Endodermal cell (in vitro differentiated cells): ENCODE results near the gene TIGD6. TPM values are rescaled to one million over a fixed set of nuclear protein-coding genes. Genes with fewer than 3 reads are reported as not detected.

Experiments
- DNase-seq: peaks from one replicate; pipeline ENCODE4 v3.0.0-alpha.2; 2017
- H3K27ac ChIP-seq: 2 replicates; pipeline ENCODE4 v1.5.1; 2013; ENCODE audit warnings: mild to moderate bottlenecking, low read depth, low read length, moderate library complexity
- H3K27me3 ChIP-seq: 2 replicates; pipeline ENCODE4 v1.6.1; 2013; ENCODE audit warnings: mild to moderate bottlenecking, low read length, moderate library complexity; ENCODE audit not compliant: insufficient read depth, control insufficient read depth, poor library complexity, severe bottlenecking
- H3K36me3 ChIP-seq: 2 replicates; pipeline ENCODE4 v1.7.0; 2013; ENCODE audit warnings: mild to moderate bottlenecking, low read length, moderate library complexity; ENCODE audit not compliant: control insufficient read depth, insufficient read depth
- H3K4me1 ChIP-seq: one replicate; pipeline ENCODE4 v1.7.0; 2013; ENCODE audit warnings: low read length; ENCODE audit not compliant: control insufficient read depth, insufficient read depth
- H3K4me3 ChIP-seq: 2 replicates; pipeline ENCODE4 v1.5.1; 2013; ENCODE audit warnings: mild to moderate bottlenecking, low read length, moderate library complexity
- H3K9ac ChIP-seq: 2 replicates; pipeline ENCODE4 v1.6.1; 2013; ENCODE audit warnings: mild to moderate bottlenecking, low read length, moderate library complexity; ENCODE audit not compliant: poor library complexity, severe bottlenecking; ENCODE audit errors: extremely low read depth
- H3K9me3 ChIP-seq: 2 replicates; pipeline ENCODE4 v1.6.1; 2013; ENCODE audit warnings: mild to moderate bottlenecking, low read length, moderate library complexity; ENCODE audit not compliant: control insufficient read depth
- H3K27ac Mint-ChIP-seq: 2 replicates; pipeline ENCODE4 v1.8.0; 2020; ENCODE audit warnings: mixed read lengths
- H3K27me3 Mint-ChIP-seq: 2 replicates; pipeline ENCODE4 v1.8.0; 2021; ENCODE audit warnings: mild to moderate bottlenecking, mixed read lengths; ENCODE audit not compliant: insufficient read depth
- H3K36me3 Mint-ChIP-seq: 2 replicates; pipeline ENCODE4 v1.8.0; 2020; ENCODE audit warnings: low read depth, mixed read lengths
- H3K4me1 Mint-ChIP-seq: 2 replicates; pipeline ENCODE4 v1.8.0; 2020; ENCODE audit warnings: mixed read lengths
- H3K4me3 Mint-ChIP-seq: 2 replicates; pipeline ENCODE4 v1.8.0; 2020; ENCODE audit warnings: mild to moderate bottlenecking, moderate library complexity, mixed read lengths
- H3K9me3 Mint-ChIP-seq: 2 replicates; pipeline ENCODE4 v1.8.0; 2020; ENCODE audit warnings: mild to moderate bottlenecking, mixed read lengths
- CTCF ChIP-seq: fragments of 200-600 bp; sonication (generic); conservative IDR thresholded peaks from 2 replicates; pipeline ENCODE4 v1.5.0; 2021; ENCODE audit warnings: antibody characterized with exemption, mild to moderate bottlenecking
- WGBS, 2 experiments: methylation state at CpG; one replicate each; pipeline versions ENCODE4 v1.1.5 to v1.1.7; 2013; ENCODE audit warnings: missing lambda C conversion rate in 2 of 2, mixed read lengths in 1 of 2; ENCODE audit not compliant: insufficient coverage in 1 of 2, insufficient read length in 1 of 2; 5-methylcytosine and 5-hydroxymethylcytosine counted together
- total RNA-seq, 2 donors: library from RNA; stranded (reverse); fragmentation: NEBNext Ultra II Directional in 1 of 2; extraction: Animal tissue kit (Norgen Biotek cat#: 25700) in 1 of 2; gene quantifications; 2 replicates in 1 of 2; 3 replicates in 1 of 2; pipeline ENCODE4 v1.2.1, GENCODE V29; 2021

The TIGD6 gene
- total RNA-seq, 2 donors from 2014 or later: 3.4 to 3.8 TPM

DNA sequence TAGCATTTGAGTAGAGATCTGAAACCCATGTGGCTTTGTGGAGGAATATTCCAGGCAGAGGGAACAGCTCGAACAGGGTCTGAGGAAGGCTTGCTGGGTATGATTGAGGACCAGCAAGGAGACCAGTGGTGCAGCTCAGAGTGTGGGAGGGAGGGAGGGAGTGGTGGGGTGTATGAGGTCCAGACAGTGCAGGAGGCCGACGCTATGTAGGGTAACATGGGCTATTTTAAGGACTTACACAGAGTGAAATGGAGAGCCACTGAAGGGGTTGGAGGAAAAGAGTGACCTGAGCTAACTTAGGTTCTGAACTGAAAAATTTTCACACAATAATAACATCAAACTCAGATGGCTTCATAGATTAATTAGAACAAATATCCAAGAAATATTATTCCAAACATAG, 42.0 kb upstream of the TIGD6 start:
- no peaks in the 10 kb centered on the region for H3K27me3 ChIP-seq
- H3K9ac ChIP-seq: no peak overlapping the region
- H3K36me3 Mint-ChIP-seq: peaks cover 74% of the 10 kb centered on the region
- H3K4me1 Mint-ChIP-seq: no peaks in the 10 kb centered on the region
- WGBS, 2 experiments: 97 to 100% methylated on average over 3 of the region's 3 CpGs
- H3K9me3 Mint-ChIP-seq: no peaks in the 10 kb centered on the region
- no peaks in the 10 kb centered on the region for H3K4me1 ChIP-seq
- no peaks in the 10 kb centered on the region for H3K27me3 Mint-ChIP-seq
- no peak overlapping the region for H3K4me3 Mint-ChIP-seq
- no peak overlapping the region for H3K4me3 ChIP-seq
- no peak for DNase-seq
- no peaks in the 10 kb centered on the region for H3K9me3 ChIP-seq
- no peak for TF ChIP-seq CTCF
- H3K27ac ChIP-seq: no peak overlapping the region
- H3K36me3 ChIP-seq: peaks cover 88% of the 10 kb centered on the region
- H3K27ac Mint-ChIP-seq: no peak overlapping the region

GRCh38 chr5:150038547-150038946, 38.1 kb upstream of the TIGD6 start:
- Histone ChIP-seq H3K9ac (no peak overlapping the region), H3K4me3 (no peak overlapping the region), H3K27ac (no peak overlapping the region), H3K4me1 (no peaks in the 10 kb centered on the region), H3K36me3 (peaks cover 94% of the 10 kb centered on the region), H3K27me3 (no peaks in the 10 kb centered on the region), H3K9me3 (no peaks in the 10 kb centered on the region)
- H3K36me3 Mint-ChIP-seq: peaks cover 66% of the 10 kb centered on the region
- H3K9me3 Mint-ChIP-seq: no peaks in the 10 kb centered on the region
- no peak overlapping the region for H3K27ac Mint-ChIP-seq
- 83 to 97% methylated on average over 1 to 2 of the region's 2 CpGs for WGBS, 2 experiments
- TF ChIP-seq CTCF: no peak
- H3K27me3 Mint-ChIP-seq: no peaks in the 10 kb centered on the region
- H3K4me3 Mint-ChIP-seq: no peak overlapping the region
- no peak for DNase-seq
- no peaks in the 10 kb centered on the region for H3K4me1 Mint-ChIP-seq

DNA sequence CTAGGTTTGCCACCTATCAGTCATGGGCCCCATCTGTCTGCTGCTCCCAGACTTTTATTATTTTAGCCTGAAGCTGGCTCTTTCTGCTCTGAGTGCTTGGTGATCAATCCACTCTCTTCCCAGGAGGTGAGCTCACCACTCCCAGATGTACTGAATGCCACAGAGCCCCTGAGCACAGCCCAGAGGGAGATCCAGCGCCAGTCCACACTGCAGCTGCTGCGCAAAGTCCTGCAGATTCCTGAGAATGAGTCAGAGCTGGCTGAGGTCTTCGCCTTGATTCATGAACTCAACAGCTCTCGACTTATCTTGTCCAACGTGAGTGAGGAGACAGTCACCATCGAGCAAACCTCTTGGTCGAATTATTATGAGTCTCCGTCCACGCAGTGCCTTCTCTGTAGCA, 36.1 kb upstream of the TIGD6 start:
- H3K9me3 Mint-ChIP-seq: no peaks in the 10 kb centered on the region
- H3K9ac ChIP-seq: no peak overlapping the region
- H3K27me3 Mint-ChIP-seq: no peaks in the 10 kb centered on the region
- H3K4me3 ChIP-seq: no peak overlapping the region
- no peak overlapping the region for H3K27ac Mint-ChIP-seq
- H3K36me3 Mint-ChIP-seq: peaks cover 64% of the 10 kb centered on the region
- DNase-seq: no peak
- H3K27me3 ChIP-seq: no peaks in the 10 kb centered on the region
- no peaks in the 10 kb centered on the region for H3K4me1 Mint-ChIP-seq
- H3K36me3 ChIP-seq: peaks cover 94% of the 10 kb centered on the region
- no peak for TF ChIP-seq CTCF
- WGBS, 2 experiments: 88 to 94% methylated on average over 7 to 9 of the region's 9 CpGs
- H3K4me3 Mint-ChIP-seq: no peak overlapping the region
- H3K27ac ChIP-seq: no peak overlapping the region
- H3K4me1 ChIP-seq: no peaks in the 10 kb centered on the region
- H3K9me3 ChIP-seq: no peaks in the 10 kb centered on the region
